T-helper 1 cell treated with Interleukin-12 subunit alpha and Interleukin-12 subunit beta and Interleukin-4 antibody, amounts not matched to agents 30 ng/mL and 1 ng/mL, for 36 hours (primary cell): ENCODE results near the gene ZNF157. TPM values are rescaled to one million over a fixed set of nuclear protein-coding genes. Genes with fewer than 3 reads are reported as not detected.

ENCODE experiments used
- intact Hi-C: fragments of 100-400 bp; cut with micrococcal nuclease; formaldehyde crosslinking; loops from one replicate; pipeline ENCODE4 v1.15.1; 2024
- total RNA-seq: library from RNA; stranded (reverse); gene quantifications from 2 replicates; pipeline ENCODE4 v1.2.3, GENCODE V29; 2022

ZNF157 gene
- total RNA-seq, 1 donor from 2014 or later, result 0.15 TPM

GRCh38 chrX:47446431-47446830 lies 76.1 kb downstream of the ZNF157 start:
- intact Hi-C loops, result no loop called here

GRCh38 chrX:47446971-47447370 lies 76.6 kb downstream of the ZNF157 start:
- intact Hi-C loops, result no loop called here

DNA sequence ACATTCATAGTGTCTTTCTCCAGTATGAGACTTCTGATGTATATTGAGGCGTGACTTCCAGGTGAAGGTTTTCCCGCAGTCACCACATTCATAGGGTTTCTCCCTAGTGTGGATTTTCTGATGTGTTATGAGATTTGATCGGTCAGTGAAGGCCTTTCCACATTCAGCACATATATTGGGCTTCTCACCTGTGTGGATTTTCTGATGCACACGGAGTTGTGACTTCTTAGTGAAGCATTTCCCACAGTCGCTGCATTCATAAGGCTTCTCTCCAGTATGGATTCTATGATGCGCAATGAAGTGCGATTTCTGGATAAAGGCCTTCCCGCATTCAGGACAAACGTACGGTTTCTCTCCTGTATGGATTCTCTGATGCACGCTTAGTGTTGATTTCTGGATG lies 77.2 kb downstream of the ZNF157 start:
- intact Hi-C loops, result no loop called here

DNA sequence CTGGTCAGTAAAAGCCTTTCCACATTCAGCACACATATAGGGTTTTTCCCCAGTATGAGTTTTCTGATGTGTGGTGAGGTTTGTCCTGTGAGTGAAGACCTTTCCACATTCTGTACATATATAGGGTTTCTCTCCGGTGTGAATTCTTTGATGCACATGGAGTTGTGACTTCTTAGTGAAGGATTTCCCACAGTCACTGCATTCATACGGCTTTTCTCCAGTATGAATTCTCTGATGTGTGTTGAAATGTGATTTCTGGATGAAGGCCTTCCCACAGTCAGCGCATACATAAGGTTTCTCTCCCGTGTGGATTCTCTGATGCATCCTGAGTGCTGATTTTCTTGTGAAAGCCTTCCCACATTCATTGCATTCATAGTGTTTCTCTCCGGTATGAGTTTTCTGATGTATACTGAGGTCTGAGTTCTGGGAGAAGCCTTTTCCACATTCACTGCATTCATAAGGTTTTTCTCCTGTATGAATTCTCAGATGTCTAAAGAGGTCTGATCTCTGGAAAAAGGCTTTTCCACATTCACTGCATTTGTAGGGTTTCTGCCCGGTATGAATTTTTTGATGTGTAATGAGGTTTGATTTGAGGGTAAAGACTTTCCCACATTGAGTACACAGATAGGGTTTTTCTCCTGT lies 77.9 kb downstream of the ZNF157 start:
- intact Hi-C loops, result no loop called here

DNA sequence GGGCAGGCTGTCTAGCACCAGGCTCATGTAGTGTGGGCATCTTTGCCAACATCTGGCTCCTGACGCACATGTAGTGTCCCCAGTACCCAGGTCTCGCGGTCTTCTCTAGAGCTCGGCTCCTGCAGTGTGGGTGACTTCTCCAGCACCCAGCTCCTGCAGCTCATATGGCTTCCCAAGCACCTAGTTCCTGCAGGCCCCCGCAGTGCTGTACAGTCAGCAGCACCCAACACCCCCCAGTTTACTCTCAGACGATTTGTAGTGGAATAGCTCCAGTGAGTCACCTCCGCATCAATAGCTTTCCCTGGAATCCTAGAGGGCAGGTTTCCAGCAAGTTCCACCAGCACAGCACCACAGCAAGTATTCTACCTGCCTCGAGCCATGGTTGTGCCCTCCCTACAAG lies 81.7 kb downstream of the ZNF157 start:
- intact Hi-C loops, result no loop called here

- intact Hi-C loops, result no loop called here
Observed at GRCh38 chrX:47456080-47456479, 85.7 kb downstream of the ZNF157 start.

DNA sequence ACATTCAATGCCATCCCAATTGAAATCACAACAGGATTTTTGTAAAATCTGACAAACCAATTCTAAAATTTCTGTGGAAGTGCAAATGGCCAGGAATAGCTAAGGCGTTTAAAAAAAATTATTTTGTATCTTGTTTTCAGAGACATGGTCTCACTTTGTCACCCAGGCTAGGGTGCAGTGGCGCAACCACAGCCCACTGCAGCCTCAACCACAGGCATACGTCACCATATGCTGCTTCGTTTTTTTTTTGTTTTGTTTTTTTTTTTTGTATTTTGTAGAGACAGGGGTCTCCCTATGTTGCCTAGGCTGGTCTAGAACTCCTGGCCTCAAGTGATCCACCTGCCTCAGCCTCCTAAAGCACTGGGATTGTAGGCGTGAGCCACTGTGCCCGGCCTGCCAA lies 88.2 kb downstream of the ZNF157 start:
- intact Hi-C loops, result no loop called here

GRCh38 chrX:47460561-47460960 lies 90.2 kb downstream of the ZNF157 start:
- intact Hi-C loops, result no loop called here

Other genes starting within 250 kb of the ZNF157 start
- gene NDUFB11, start 225.9 kb upstream of the ZNF157 start, total RNA-seq, result 89.1 and 99.4 TPM in 2 replicates
- 54.2 and 57.1 TPM in 2 replicates for gene RBM10, start 225.4 kb upstream of the ZNF157 start, total RNA-seq
- gene UBA1, start 176.7 kb upstream of the ZNF157 start, total RNA-seq, result 183 and 186 TPM in 2 replicates
- 49.9 and 57.9 TPM in 2 replicates for gene CDK16, start 151.9 kb upstream of the ZNF157 start, total RNA-seq
- gene USP11, start 137.6 kb upstream of the ZNF157 start, total RNA-seq, result 22.7 and 27.4 TPM in 2 replicates
- gene ZNF41, start 112.6 kb downstream of the ZNF157 start, total RNA-seq, result 10.9 and 14.5 TPM in 2 replicates
- 93.8 and 97.1 TPM in 2 replicates for gene ARAF, start 190.6 kb downstream of the ZNF157 start, total RNA-seq
- gene TIMP1, start 211.9 kb downstream of the ZNF157 start, total RNA-seq, result 123 and 125 TPM in 2 replicates
- gene SYN1, start 249.3 kb downstream of the ZNF157 start, total RNA-seq, result 0.17 and 1.1 TPM in 2 replicates